ENCODE results near the gene ACTA1.

DNA sequence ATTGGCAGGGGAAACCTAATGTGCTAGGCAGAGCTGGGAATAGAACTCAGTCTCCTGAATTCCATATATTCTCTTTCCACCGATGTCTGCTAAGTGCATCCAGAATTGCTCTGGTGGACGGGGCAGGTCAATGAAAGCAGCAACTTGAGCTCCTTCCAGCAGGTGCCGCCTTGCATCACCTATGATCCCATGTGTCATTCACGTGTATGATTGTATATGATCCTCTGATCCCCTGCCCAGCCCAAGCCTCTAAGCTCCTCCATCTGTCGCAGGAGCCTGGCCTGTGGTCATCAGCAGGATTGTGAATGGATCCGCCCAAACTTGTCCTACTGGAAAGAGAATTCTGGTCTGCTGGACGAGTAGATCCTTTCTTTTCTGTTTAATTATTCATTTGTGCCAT lies 13.1 kb downstream of the ACTA1 start:
- TF ChIP-seq, protein P1, sequence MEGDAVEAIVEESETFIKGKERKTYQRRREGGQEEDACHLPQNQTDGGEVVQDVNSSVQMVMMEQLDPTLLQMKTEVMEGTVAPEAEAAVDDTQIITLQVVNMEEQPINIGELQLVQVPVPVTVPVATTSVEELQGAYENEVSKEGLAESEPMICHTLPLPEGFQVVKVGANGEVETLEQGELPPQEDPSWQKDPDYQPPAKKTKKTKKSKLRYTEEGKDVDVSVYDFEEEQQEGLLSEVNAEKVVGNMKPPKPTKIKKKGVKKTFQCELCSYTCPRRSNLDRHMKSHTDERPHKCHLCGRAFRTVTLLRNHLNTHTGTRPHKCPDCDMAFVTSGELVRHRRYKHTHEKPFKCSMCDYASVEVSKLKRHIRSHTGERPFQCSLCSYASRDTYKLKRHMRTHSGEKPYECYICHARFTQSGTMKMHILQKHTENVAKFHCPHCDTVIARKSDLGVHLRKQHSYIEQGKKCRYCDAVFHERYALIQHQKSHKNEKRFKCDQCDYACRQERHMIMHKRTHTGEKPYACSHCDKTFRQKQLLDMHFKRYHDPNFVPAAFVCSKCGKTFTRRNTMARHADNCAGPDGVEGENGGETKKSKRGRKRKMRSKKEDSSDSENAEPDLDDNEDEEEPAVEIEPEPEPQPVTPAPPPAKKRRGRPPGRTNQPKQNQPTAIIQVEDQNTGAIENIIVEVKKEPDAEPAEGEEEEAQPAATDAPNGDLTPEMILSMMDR (IDR thresholded peaks at IDR 0.05) = no peak
- no peak for TF ChIP-seq POLR2AphosphoS5 (IDR thresholded peaks at IDR 0.05)
